Lower leg skin (tissue), 4 donors: Measurements from ENCODE around the gene EFCAB6. TPM values are rescaled to one million over a fixed set of nuclear protein-coding genes. Genes with fewer than 3 reads are reported as not detected.

Experiments used
- DNase-seq, 2 donors: peaks; one replicate each; pipeline ENCODE4 v3.0.0-alpha.2; 2019; ENCODE audit warnings: low spot score in 2 of 2
- H3K4me3 ChIP-seq: fragments of 200-600 bp; sonication (generic); 2 replicates; pipeline ENCODE4 v1.5.1; 2017; ENCODE audit warnings: mild to moderate bottlenecking, low read depth; ENCODE audit not compliant: poor library complexity, severe bottlenecking
- POLR2A ChIP-seq, 2 donors: fragments of 450-650 bp; IDR thresholded peaks; one replicate each; pipeline ENCODE4 v1.6.1; 2016 to 2017; ENCODE audit warnings: antibody characterized with exemption in 2 of 2, mild to moderate bottlenecking in 1 of 2, moderate library complexity in 1 of 2
- WGBS, 2 donors: methylation state at CpG; one replicate each; pipeline ENCODE4 v1.1.5; 2018; 5-methylcytosine and 5-hydroxymethylcytosine counted together
- intact Hi-C: fragments of 100-400 bp; cut with DNase I; formaldehyde crosslinking; loops from one replicate; pipeline ENCODE4 v1.15.0; 2023; ENCODE audit warnings: low total_unique reads
- total RNA-seq, 4 donors: library from RNA; depleted of rRNA; stranded (reverse); fragments of >200 nt; gene quantifications; one replicate each; pipeline ENCODE4 v1.1.0, GENCODE V29; 2016
- TF ChIP-seq, protein P1 (sequence below), 3 donors: fragments of 450-650 bp; IDR thresholded peaks; one replicate each; pipeline ENCODE4 v1.5.1; 2016; ENCODE audit warnings: antibody characterized with exemption in 3 of 3, mild to moderate bottlenecking in 3 of 3, moderate library complexity in 2 of 3

Gene EFCAB6
- total RNA-seq, 4 donors from 2014 or later: 0.44 to 4.2 (median 1.8) TPM

DNA sequence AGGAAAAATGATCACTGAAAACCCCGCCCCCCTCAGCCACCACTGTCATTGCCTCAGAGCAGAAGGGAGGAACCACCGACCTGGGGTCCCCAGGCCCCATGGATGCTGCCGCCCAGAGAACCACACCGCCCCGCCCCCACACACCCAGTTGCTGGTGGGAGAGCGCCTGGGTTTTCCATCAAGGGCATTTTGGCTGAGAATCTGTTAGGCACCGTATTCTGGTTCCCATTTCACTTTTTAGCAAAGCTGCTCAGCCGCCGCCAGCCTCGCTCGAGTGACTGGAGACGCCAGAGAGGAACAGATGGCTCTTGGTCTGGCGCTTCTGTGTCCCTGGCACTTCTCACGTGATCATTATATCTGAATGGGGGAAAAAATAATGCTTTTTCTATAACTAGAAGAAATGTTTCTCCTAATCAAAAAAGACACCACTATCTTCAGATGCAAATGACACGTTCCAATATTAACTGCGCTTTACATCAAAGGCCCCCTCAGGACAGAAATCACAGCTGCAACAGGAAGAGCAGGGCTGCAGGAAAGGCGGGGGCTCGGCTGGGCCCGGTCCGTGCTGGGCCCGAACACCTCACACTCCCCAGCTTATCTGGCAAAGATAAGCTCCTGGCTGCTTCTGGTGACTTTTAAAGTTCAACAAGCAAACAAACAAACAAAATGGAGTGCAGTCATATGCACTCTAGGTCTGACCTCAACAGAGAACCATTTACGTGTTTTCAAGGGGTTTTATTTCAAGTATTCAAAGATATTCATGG is 250.5 kb downstream of the EFCAB6 start:
- no peak for TF ChIP-seq POLR2A (IDR thresholded peaks at IDR 0.05)
- TF ChIP-seq, protein P1, sequence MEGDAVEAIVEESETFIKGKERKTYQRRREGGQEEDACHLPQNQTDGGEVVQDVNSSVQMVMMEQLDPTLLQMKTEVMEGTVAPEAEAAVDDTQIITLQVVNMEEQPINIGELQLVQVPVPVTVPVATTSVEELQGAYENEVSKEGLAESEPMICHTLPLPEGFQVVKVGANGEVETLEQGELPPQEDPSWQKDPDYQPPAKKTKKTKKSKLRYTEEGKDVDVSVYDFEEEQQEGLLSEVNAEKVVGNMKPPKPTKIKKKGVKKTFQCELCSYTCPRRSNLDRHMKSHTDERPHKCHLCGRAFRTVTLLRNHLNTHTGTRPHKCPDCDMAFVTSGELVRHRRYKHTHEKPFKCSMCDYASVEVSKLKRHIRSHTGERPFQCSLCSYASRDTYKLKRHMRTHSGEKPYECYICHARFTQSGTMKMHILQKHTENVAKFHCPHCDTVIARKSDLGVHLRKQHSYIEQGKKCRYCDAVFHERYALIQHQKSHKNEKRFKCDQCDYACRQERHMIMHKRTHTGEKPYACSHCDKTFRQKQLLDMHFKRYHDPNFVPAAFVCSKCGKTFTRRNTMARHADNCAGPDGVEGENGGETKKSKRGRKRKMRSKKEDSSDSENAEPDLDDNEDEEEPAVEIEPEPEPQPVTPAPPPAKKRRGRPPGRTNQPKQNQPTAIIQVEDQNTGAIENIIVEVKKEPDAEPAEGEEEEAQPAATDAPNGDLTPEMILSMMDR (IDR thresholded peaks at IDR 0.05): no peak
- WGBS, 2 donors: 60 to 62% methylated on average over 22 of the region's 22 CpGs
- intact Hi-C loops: no loop called here
- no peak for DNase-seq
- no peak overlapping the region for H3K4me3 ChIP-seq

GRCh38 chr22:43560651-43561050 is 251.5 kb downstream of the EFCAB6 start:
- H3K4me3 ChIP-seq: no peak overlapping the region
- 78 to 86% methylated on average over 18 of the region's 18 CpGs for WGBS, 2 donors
- no peak for DNase-seq
- TF ChIP-seq POLR2A (IDR thresholded peaks at IDR 0.05): no peak
- TF ChIP-seq, protein P1 (IDR thresholded peaks at IDR 0.05): no peak
- intact Hi-C loops: no loop called here

DNA sequence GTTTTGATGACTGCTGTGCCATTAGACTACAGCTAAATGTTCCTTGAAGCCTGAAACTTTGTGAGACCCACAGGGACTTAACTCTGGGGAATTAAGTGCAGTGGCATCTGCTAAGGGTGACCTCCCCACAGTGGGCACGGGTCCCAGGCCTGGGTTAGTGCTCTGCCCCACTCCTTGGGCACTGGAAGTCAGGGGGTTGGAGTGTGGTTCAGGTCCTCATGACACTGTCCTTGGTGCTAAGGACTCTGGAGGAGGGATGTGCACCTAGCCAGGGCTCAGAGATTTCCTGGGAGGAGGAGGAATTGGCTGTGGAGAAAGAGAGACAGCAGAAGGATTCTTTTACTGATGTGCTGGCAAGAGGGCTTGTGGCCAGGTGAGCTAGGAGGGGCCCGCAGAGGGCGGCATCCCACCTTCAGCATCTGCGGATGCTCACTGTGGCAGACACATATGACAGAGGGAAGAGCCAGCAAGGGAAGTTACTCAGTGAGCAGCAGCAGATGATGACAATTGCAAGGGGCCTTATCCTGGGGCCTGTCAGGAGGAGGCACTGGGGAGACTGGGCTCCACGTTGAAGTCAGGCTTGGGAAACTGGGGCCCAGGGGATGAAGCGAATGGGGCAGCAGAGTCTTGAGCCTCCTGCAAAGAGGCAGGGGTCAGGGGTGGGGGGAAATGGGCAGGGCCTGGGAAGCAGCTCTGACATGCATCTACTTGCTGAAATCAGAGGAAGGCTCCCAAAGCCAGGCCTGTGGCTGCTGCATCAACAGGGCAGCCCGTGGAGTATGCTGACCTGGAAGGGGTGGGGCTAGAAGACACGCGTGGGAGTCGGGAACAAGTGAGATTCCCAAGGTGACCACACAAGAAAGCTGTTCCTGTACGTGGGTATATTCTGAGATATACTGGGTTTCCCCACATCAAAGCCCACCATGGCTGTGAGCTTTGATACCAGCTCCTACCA is 256.3 kb downstream of the EFCAB6 start:
- DNase-seq: no peak
- no peak overlapping the region for H3K4me3 ChIP-seq
- TF ChIP-seq POLR2A (IDR thresholded peaks at IDR 0.05): no peak
- TF ChIP-seq, protein P1 (IDR thresholded peaks at IDR 0.05): no peak

DNA sequence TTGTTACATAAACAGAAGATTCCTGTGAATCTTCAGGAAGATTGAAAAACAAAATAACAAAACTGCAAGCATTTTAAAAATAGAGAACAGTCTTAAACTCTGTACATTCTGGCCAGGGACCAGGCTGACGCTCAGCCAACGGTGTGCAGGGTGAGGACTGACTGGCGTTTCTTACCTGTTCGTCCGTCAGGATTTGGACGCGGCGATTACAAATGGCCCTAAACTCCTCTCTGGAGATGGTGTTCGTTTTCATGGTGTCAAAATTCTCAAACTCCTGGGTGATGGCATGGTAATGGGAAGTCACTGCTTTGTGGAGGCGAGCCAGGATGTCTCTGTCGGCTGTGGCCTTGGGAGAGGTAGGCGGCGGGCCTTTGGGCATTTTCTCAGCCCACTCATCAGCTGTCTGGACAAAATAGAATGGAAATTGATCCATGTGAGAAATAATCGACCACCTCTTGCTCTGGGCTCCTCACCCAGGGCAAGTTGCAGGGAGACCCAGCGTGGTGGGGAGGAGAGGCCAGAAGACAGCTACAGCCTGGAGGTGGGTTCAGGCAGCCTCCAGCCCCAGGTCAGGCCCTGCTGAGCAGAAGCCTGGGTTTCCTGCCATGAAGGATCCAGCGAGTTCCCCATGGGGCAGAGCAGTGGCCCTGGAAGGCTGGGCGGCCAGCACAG is 257.3 kb downstream of the EFCAB6 start:
- intact Hi-C loops: no loop called here
- DNase-seq: no peak

More for the DNA sequence above, 256.3 kb downstream of the EFCAB6 start:
- 78 to 80% methylated on average over 11 of the region's 11 CpGs for WGBS, 2 donors
- intact Hi-C loops: no loop called here

DNA sequence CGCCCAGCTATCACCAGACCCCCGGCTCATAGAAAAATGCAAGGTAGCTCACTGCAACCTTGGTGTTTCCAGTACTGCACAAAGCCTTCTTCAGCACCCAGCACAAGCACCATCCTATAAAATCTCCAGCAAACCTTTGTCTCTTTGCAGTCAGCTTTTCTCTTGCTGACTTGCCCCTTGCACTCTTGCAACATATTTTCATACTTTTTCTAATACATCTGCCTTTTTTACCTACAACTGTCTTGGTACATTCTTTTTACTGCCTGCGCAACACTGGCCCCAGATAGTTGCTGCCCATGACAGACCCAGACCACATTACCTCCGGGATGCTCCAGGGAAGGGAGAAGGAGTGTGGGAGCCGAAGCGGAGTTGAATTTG is 257.9 kb downstream of the EFCAB6 start:
- intact Hi-C loops: no loop called here
- TF ChIP-seq POLR2A (IDR thresholded peaks at IDR 0.05): no peak
- TF ChIP-seq, protein P1 (IDR thresholded peaks at IDR 0.05): no peak
- no peak for DNase-seq
- WGBS, 2 donors: 81 to 94% methylated on average over 6 of the region's 6 CpGs
- H3K4me3 ChIP-seq: no peak overlapping the region

More for the DNA sequence above, 257.3 kb downstream of the EFCAB6 start:
- TF ChIP-seq, protein P1 (IDR thresholded peaks at IDR 0.05): no peak
- TF ChIP-seq POLR2A (IDR thresholded peaks at IDR 0.05): no peak
- WGBS, 2 donors: 90 to 92% methylated on average over 17 of the region's 17 CpGs
- H3K4me3 ChIP-seq: no peak overlapping the region
